HG03439 (cell line): ENCODE data around the gene NMNAT2.
"Not testable (repeated sequence)": the region's sequence is repeated elsewhere in the genome, so short reads cannot be mapped to it uniquely, and the experiment has no call there.

ENCODE experiments used
- ATAC-seq: cut with Tn5 transposase; IDR thresholded peaks from one replicate; pipeline ENCODE4 v1.9.1; 2021; ENCODE audit warnings: mild to moderate bottlenecking, moderate library complexity; ENCODE audit not compliant: unreplicated experiment

The NMNAT2 gene

GRCh38 chr1:183291216-183291762, 126.9 kb downstream of the NMNAT2 start:
- no peak for ATAC-seq

- no peak for ATAC-seq
Observed at GRCh38 chr1:183290628-183291027, 127.6 kb downstream of the NMNAT2 start.

GRCh38 chr1:183289051-183289496, 129.1 kb downstream of the NMNAT2 start:
- ATAC-seq = no peak

- no peak for ATAC-seq
Observed at GRCh38 chr1:183288583-183288982, 129.6 kb downstream of the NMNAT2 start.

GRCh38 chr1:183287191-183287675, 130.9 kb downstream of the NMNAT2 start:
- no peak for ATAC-seq

- ATAC-seq = no peak
Observed at GRCh38 chr1:183285746-183286145, 132.4 kb downstream of the NMNAT2 start.

GRCh38 chr1:183285256-183285655, 132.9 kb downstream of the NMNAT2 start:
- no peak for ATAC-seq

GRCh38 chr1:183284086-183284485, 134.1 kb downstream of the NMNAT2 start:
- ATAC-seq = no peak

DNA sequence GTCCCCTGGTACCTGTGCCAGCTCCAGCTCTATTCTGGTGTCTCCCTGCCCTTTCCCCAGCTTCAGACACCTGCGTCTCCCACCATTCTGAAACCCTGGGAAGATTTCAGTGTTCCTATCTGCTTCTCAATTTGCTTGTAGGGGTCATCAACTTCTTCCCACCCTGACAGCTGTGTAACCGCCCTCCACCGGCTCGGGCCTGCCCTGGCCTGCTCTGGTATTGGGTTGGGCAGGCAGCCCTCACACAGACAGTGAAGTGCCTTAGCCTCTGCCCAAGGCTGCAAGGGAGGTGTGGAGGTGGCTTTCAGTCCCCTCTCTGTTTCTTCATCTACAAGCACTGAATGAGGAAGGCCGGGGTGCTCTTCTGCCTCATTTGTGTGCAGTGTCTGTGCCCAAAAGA, 134.9 kb downstream of the NMNAT2 start:
- no peak for ATAC-seq

GRCh38 chr1:183282101-183282855, 135.9 kb downstream of the NMNAT2 start:
- no peak for ATAC-seq

DNA sequence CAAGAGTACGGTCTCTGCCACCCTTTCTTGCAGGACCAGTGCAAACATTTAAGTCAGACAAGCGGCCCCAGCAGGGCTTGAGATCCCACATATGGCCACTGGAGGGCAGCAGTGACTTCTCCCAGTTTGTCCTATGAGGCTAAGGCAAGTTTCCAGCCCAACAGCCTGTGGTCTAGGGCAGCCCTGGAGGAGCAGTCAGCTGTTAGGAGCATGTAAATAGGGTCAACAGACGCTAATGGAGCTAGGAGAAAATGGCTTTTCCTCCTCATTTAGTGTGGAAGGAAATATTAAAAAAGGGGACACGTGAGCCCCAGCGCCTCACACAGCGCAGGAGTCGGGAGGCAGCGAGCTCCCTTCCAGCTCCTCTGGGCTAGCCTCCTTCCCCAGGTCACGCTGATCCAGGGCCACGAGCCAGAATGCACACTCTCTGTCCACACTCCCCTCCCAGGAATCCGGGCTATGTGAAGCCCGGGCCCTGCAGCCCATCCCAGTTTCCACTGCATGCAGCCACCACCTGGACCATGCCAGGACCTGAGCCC, 136.6 kb downstream of the NMNAT2 start:
- ATAC-seq = no peak

DNA sequence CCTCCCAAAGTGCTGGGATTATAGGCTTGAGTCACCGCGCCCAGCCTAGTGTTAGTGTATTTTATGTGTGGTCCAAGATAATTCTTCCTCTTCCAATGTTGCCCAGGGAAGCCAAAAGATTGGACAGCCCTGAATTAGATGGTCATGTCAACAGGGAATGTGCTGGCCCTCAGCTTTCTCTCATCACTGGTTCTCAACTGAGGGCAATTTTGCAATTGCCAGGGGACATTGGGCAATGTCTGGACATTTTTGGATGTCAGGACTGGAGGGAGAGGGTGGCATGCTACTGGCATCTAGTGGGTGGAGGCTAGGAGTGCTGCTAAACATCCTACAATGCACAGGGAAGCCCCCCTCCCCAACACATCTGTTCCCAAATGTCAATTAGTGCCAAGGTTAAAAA, 137.1 kb downstream of the NMNAT2 start:
- ATAC-seq = no peak

DNA sequence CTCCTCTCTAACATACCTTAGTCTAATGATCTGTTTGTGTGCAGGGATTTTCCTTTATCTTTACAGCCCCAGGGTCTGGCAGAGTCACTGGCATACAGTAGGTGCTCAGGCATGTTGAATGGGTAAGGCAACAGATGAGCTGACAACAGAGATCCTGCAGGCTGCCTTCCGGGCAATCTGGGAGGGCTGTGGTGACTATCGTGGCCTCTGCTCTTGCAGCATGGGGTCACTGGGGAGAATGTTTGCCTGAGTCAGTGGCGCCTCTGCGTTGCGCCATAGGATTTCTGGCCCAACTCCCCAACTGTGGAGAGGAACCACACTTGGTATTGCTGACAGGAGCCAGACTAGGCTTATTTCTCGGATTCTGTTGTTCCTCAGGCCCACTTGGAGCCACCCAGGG, 138.3 kb downstream of the NMNAT2 start:
- no peak for ATAC-seq

- ATAC-seq = no peak
Observed at GRCh38 chr1:183278739-183279591, 139.2 kb downstream of the NMNAT2 start.

GRCh38 chr1:183277821-183278738, 140.1 kb downstream of the NMNAT2 start:
- ATAC-seq = no peak

DNA sequence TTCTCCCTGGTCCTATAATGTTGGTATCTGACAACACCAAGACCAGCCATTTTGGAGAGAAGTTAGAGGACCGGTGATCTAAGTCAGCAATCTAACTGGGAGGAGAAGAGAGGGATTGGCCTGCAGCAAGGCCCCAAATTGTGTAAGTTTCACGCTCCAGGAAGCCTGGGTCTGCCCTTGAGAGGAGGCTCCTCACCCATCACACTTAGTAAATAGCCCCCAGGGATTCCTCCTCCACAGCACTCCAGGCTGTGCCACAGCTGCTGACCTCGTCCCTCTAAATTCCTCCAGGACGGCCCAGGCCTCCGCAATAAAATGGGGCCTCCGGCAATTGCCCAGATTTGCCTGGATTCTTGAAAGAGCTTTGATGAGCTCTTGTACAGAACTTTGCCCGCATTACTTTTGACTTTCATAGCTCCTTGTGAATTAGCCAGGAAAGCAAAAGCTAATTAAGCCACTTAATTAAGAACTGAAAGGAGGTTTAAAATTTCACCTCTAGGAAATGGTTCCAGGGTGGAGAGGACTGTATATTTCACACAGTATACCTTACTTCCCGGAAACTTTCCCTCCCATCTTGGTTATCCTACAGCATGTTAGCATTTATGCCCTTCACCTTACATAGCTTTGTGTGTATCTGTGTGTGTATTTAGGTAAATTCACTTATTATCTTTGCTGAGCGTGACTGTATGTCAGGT, 141.6 kb downstream of the NMNAT2 start:
- ATAC-seq = no peak

- no peak for ATAC-seq
Observed at GRCh38 chr1:183275322-183275721, 142.9 kb downstream of the NMNAT2 start.

- no peak for ATAC-seq
Observed at GRCh38 chr1:183274836-183275235, 143.3 kb downstream of the NMNAT2 start.

DNA sequence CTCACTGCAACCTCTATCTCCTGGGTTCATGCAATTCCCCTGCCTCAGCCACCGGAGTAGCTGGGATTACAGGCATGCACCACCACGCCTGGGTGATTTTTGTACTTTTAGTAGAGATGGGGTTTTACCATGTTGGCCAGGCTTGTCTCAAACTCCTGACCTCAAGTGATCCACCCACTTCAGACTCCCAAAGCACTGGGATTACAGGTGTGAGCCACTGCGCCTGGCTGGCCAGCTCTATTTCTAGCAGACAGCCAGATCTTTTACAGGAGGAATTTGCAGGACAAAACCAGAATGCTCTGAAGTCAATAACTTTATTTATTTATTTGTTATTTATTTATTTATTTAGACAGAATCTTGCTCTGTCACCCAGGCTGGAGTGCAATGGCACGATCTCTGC, 144.2 kb downstream of the NMNAT2 start:
- ATAC-seq = not testable (repeated sequence)

GRCh38 chr1:183273300-183273699, 144.9 kb downstream of the NMNAT2 start:
- ATAC-seq = no peak
